Spleen (tissue), 7 donors: ENCODE data around the gene UBE2B.

ENCODE experiments used
- POLR2A ChIP-seq, 3 donors: fragments of 450-650 bp; IDR thresholded peaks; one replicate each; pipeline ENCODE4 v1.5.1; 2017; ENCODE audit warnings: antibody characterized with exemption in 3 of 3, mild to moderate bottlenecking in 1 of 3
- POLR2AphosphoS5 ChIP-seq, 3 donors: sonication (generic); formaldehyde crosslinking; IDR thresholded peaks; one replicate each; pipeline ENCODE4 v1.5.1; 2017; ENCODE audit warnings: antibody characterized with exemption in 3 of 3
- TF ChIP-seq, protein P1 (sequence below), 11 experiments: fragments of 200-600 bp in 7 of 11; fragments of 450-650 bp in 4 of 11; sonication (generic) in 4 of 11; IDR thresholded peaks in 8 of 11; conservative IDR thresholded peaks in 3 of 11; 1 replicate in 7 of 11; 2 replicates in 4 of 11; pipeline versions ENCODE4 v1.4.0 to v1.8.0; 2016 to 2021; ENCODE audit warnings: antibody characterized with exemption in 11 of 11, inconsistent platforms in 4 of 11, mild to moderate bottlenecking in 1 of 11
- donor health status: DM: no; HTN: no; CAD: no; lungs with moderate emphysema.
- donor health status: DM: no; HTN: no; CAD: no.
- donor health status: DM: no; HTN: no; CAD: no.

DNA sequence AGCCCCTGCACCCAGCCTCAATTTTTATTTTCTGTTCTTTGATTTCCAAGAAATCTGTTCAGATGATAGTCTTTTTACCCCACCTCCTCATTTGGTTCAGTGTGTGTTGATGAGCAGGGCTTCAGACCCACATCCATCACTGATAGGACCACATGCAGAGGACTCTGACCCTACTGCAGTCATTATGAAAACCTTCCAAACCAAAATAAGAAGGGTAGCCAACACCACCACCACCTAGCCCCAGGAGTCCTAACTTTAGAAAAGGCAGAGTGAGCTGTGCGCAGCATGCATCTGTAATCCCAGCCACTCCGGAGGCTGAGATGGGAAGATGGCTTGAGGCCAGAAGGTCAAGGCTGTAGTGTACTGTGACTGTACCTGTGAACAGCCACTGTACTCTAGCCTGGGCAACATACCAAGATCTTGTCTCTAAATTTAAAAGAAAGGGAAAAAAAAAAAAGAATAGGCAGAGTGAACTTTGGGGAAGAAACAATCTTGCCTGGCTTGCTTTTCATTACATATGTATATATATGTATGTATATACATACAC, 27.3 kb downstream of the UBE2B start:
- TF ChIP-seq, protein P1, sequence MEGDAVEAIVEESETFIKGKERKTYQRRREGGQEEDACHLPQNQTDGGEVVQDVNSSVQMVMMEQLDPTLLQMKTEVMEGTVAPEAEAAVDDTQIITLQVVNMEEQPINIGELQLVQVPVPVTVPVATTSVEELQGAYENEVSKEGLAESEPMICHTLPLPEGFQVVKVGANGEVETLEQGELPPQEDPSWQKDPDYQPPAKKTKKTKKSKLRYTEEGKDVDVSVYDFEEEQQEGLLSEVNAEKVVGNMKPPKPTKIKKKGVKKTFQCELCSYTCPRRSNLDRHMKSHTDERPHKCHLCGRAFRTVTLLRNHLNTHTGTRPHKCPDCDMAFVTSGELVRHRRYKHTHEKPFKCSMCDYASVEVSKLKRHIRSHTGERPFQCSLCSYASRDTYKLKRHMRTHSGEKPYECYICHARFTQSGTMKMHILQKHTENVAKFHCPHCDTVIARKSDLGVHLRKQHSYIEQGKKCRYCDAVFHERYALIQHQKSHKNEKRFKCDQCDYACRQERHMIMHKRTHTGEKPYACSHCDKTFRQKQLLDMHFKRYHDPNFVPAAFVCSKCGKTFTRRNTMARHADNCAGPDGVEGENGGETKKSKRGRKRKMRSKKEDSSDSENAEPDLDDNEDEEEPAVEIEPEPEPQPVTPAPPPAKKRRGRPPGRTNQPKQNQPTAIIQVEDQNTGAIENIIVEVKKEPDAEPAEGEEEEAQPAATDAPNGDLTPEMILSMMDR (IDR thresholded peaks at IDR 0.05 in 8 of 11, conservative IDR thresholded peaks at IDR 0.05 in 3 of 11): no peak
- no peak for TF ChIP-seq POLR2A (IDR thresholded peaks at IDR 0.05)
- TF ChIP-seq POLR2AphosphoS5 (IDR thresholded peaks at IDR 0.05): peak in 1 of 3 donors; percentile 37
